ENCODE results near the gene TXNL4A.

Gene TXNL4A

GRCh38 chr18:79955302-79956075, 32.9 kb downstream of the TXNL4A start:
- TF ChIP-seq EZH2phosphoT487 (conservative IDR thresholded peaks at IDR 0.05; ENCODE audit: low read length) (no peak), CTCF (IDR thresholded peaks at IDR 0.05; ENCODE audit: insufficient read depth, low read length, poor library complexity, severe bottlenecking) (no peak)
- Histone ChIP-seq H3K27ac (ENCODE audit: low read depth, low read length) (no peak overlapping the region), H3K4me3 (ENCODE audit: insufficient read depth, low read length, poor library complexity, severe bottlenecking) (no peak overlapping the region), H3K36me3 (ENCODE audit: low read length) (no peaks in the 10 kb centered on the region), H4K20me1 (ENCODE audit: low read depth, low read length) (no peaks in the 10 kb centered on the region), H3K9me2 (replicated peaks; ENCODE audit: insufficient read depth, low read length) (no peaks in the 10 kb centered on the region), H3K79me2 (ENCODE audit: insufficient read depth, low read length) (peaks cover 2% of the 10 kb centered on the region; the same call in 1 of the 2 replicates), H2AFZ (ENCODE audit: low read depth, low read length, severe bottlenecking) (no peak overlapping the region), H3K4me2 (ENCODE audit: low read depth, low read length, poor library complexity, severe bottlenecking) (no peak overlapping the region), H3K27me3 (ENCODE audit: low read length) (no peaks in the 10 kb centered on the region), H3F3A (ENCODE audit: insufficient read depth) (no peaks in the 10 kb centered on the region), H3K9me3 (ENCODE audit: insufficient read depth, low read length) (no peaks in the 10 kb centered on the region), H3K9ac (ENCODE audit: low read length) (no peak overlapping the region)

GRCh38 chr18:79954791-79955190, 33.6 kb downstream of the TXNL4A start:
- no peaks in the 10 kb centered on the region for H4K20me1 ChIP-seq (ENCODE audit: low read depth, low read length)
- H3K4me3 ChIP-seq (ENCODE audit: insufficient read depth, low read length, poor library complexity, severe bottlenecking), result no peak overlapping the region
- H3K27me3 ChIP-seq (ENCODE audit: low read length), result no peaks in the 10 kb centered on the region
- TF ChIP-seq EZH2phosphoT487 (conservative IDR thresholded peaks at IDR 0.05; ENCODE audit: low read length) (no peak), CTCF (IDR thresholded peaks at IDR 0.05; ENCODE audit: insufficient read depth, low read length, poor library complexity, severe bottlenecking) (no peak)
- no peaks in the 10 kb centered on the region for H3K9me2 ChIP-seq (replicated peaks; ENCODE audit: insufficient read depth, low read length)
- H3K9ac ChIP-seq (ENCODE audit: low read length), result no peak overlapping the region
- H3K9me3 ChIP-seq (ENCODE audit: insufficient read depth, low read length), result no peaks in the 10 kb centered on the region
- H3K27ac ChIP-seq (ENCODE audit: low read depth, low read length), result no peak overlapping the region
- H3K79me2 ChIP-seq (ENCODE audit: insufficient read depth, low read length), result peaks cover 5% of the 10 kb centered on the region; the same call in 1 of the 2 replicates
- 0 out of 2 replicates have a peak, but pooled peaks cover 4% of the 10 kb centered on the region for H3F3A ChIP-seq (ENCODE audit: insufficient read depth)
- no peak overlapping the region for H3K4me2 ChIP-seq (ENCODE audit: low read depth, low read length, poor library complexity, severe bottlenecking)
- H2AFZ ChIP-seq (ENCODE audit: low read depth, low read length, severe bottlenecking), result no peak overlapping the region
- no peaks in the 10 kb centered on the region for H3K36me3 ChIP-seq (ENCODE audit: low read length)

- Histone ChIP-seq H3K4me3 (ENCODE audit: insufficient read depth, low read length, poor library complexity, severe bottlenecking) (no peak overlapping the region), H3K79me2 (ENCODE audit: insufficient read depth, low read length) (peaks cover 5% of the 10 kb centered on the region; the same call in 1 of the 2 replicates), H3K4me2 (ENCODE audit: low read depth, low read length, poor library complexity, severe bottlenecking) (no peak overlapping the region), H3K36me3 (ENCODE audit: low read length) (no peaks in the 10 kb centered on the region), H2AFZ (ENCODE audit: low read depth, low read length, severe bottlenecking) (no peak overlapping the region), H3K9me2 (replicated peaks; ENCODE audit: insufficient read depth, low read length) (no peaks in the 10 kb centered on the region), H4K20me1 (ENCODE audit: low read depth, low read length) (no peaks in the 10 kb centered on the region), H3K9ac (ENCODE audit: low read length) (no peak overlapping the region), H3K27ac (ENCODE audit: low read depth, low read length) (no peak overlapping the region), H3F3A (ENCODE audit: insufficient read depth) (0 out of 2 replicates have a peak, but pooled peaks cover 7% of the 10 kb centered on the region), H3K27me3 (ENCODE audit: low read length) (no peaks in the 10 kb centered on the region), H3K9me3 (ENCODE audit: insufficient read depth, low read length) (no peaks in the 10 kb centered on the region)
- TF ChIP-seq EZH2phosphoT487 (conservative IDR thresholded peaks at IDR 0.05; ENCODE audit: low read length), result no peak
- no peak for TF ChIP-seq CTCF (IDR thresholded peaks at IDR 0.05; ENCODE audit: insufficient read depth, low read length, poor library complexity, severe bottlenecking)
Observed at GRCh38 chr18:79953971-79954651, 34.3 kb downstream of the TXNL4A start.

Data from SU-DHL-6 (cell line).